ENCODE data around the gene SORCS3. TPM values are rescaled to one million over a fixed set of nuclear protein-coding genes. Genes with fewer than 3 reads are reported as not detected.
"Not testable (repeated sequence)": the region's sequence is repeated elsewhere in the genome, so short reads cannot be mapped to it uniquely, and the experiment has no call there.

The SORCS3 gene
- total RNA-seq, 4 donors from 2014 or later = not detected

DNA sequence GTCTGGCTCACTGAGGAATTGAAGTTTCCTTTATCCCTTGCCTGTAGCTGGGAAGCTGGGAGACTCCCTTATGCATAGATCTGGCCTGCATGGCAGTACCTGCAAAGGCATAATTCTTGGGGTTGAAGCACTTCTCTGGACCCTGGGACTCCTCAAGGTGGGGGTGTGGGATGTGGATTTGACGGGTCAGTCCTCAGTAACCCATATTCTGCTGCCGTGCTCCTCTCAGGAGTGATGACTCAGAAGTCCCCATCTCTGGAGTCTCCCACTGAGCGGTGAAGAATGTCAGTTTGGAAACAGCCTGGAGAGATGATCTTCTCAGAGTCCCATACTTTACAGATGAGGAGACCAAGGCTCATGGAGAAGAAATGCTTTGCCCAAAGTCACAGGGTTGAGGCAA, 49.0 kb downstream of the SORCS3 start:
- Histone ChIP-seq H3K27me3 (no peaks in the 10 kb centered on the region), H3K36me3 (no peaks in the 10 kb centered on the region), H3K4me3 (no peak overlapping the region), H3K27ac (no peak overlapping the region), H3K4me1 (no peaks in the 10 kb centered on the region), H3K9me3 (no peaks in the 10 kb centered on the region)
- intact Hi-C loops (cut with DNase I; ENCODE audit: low total_unique reads) (no loop called here), in situ Hi-C loops (cut with MboI; ENCODE audit: low sequenced_read_pairs in 4 of 4) (no loop called here)
- TF ChIP-seq, protein P1, sequence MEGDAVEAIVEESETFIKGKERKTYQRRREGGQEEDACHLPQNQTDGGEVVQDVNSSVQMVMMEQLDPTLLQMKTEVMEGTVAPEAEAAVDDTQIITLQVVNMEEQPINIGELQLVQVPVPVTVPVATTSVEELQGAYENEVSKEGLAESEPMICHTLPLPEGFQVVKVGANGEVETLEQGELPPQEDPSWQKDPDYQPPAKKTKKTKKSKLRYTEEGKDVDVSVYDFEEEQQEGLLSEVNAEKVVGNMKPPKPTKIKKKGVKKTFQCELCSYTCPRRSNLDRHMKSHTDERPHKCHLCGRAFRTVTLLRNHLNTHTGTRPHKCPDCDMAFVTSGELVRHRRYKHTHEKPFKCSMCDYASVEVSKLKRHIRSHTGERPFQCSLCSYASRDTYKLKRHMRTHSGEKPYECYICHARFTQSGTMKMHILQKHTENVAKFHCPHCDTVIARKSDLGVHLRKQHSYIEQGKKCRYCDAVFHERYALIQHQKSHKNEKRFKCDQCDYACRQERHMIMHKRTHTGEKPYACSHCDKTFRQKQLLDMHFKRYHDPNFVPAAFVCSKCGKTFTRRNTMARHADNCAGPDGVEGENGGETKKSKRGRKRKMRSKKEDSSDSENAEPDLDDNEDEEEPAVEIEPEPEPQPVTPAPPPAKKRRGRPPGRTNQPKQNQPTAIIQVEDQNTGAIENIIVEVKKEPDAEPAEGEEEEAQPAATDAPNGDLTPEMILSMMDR (IDR thresholded peaks at IDR 0.05 in 4 of 5, conservative IDR thresholded peaks at IDR 0.05 in 1 of 5) = no peak
- TF ChIP-seq POLR2A (IDR thresholded peaks at IDR 0.05) = no peak
- no peak for DNase-seq
- no peak for ATAC-seq

DNA sequence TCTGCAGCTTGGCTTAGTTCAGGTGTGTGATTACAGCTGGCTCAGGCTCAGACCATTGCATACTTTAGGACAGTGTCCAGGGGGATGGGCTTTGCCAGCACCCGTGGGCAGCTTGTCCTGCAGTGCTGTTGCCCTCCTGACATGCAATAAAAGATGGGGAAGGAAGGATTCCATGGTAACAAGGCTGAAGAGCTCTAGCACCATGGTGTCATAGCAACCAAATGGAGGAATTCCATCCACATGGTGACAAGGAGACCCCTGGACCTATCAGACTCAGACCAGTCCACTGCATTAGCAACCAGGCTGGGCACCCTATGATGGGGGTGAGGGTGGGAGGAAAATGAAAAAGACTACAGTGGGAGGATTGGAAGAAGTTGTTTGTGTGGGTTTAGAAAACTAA, 49.9 kb downstream of the SORCS3 start:
- TF ChIP-seq POLR2A (IDR thresholded peaks at IDR 0.05) = no peak
- TF ChIP-seq, protein P1 (IDR thresholded peaks at IDR 0.05 in 4 of 5, conservative IDR thresholded peaks at IDR 0.05 in 1 of 5) = no peak
- intact Hi-C loops (cut with DNase I; ENCODE audit: low total_unique reads) = no loop called here
- DNase-seq (no peak), ATAC-seq (no peak)
- Histone ChIP-seq H3K4me1 (no peaks in the 10 kb centered on the region), H3K9me3 (no peaks in the 10 kb centered on the region), H3K36me3 (no peaks in the 10 kb centered on the region), H3K27me3 (no peaks in the 10 kb centered on the region), H3K27ac (no peak overlapping the region), H3K4me3 (no peak overlapping the region)
- in situ Hi-C loops (cut with MboI; ENCODE audit: low sequenced_read_pairs in 4 of 4) = no loop called here

DNA sequence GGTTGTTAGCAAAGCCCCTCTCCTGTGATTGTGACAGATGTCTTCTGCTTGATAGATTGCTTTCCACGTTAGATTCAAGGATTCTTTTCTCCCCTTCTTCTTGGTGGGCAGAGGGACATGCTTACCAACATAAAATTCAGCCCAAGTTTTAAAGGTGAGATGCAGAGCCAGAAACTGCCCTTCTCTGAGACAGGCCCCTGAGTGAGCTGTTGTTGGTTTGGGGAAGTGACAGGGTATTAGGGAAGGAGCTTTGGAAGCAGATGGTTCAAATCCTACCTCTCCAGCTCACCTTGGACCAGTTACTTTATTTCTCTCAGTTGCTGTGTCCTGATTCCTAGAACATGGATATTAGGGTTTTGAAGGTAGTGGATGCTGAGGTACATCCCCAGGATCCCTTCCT, 53.0 kb downstream of the SORCS3 start:
- in situ Hi-C loops (cut with MboI; ENCODE audit: low sequenced_read_pairs in 4 of 4) = no loop called here

DNA sequence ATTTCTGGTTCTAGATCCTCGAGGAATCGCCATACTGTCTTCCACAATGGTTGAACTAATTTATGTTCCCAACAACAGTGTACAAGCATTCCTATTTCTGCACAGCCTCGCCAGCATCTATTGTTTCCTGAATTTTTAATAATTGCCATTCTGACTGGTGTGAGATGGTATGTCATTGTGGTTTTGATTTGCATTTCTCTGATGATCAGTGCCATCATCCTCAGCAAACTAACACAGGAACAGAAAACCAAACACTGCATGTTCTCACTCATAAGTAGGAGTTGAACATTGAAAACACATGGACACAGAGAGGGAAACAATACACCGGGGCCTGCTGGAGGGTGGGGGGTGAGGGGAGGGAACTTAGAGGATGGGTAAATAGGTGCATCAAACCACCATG, 62.2 kb downstream of the SORCS3 start:
- H3K27me3 ChIP-seq; in situ Hi-C loops (cut with MboI; ENCODE audit: low sequenced_read_pairs in 4 of 4); H3K9me3 ChIP-seq; intact Hi-C loops (cut with DNase I; ENCODE audit: low total_unique reads); H3K4me1 ChIP-seq; DNase-seq; H3K4me3 ChIP-seq; ATAC-seq; H3K27ac ChIP-seq; H3K36me3 ChIP-seq: not testable (repeated sequence)

More for the DNA sequence above, 53.0 kb downstream of the SORCS3 start:
- no peaks in the 10 kb centered on the region for H3K27me3 ChIP-seq
- DNase-seq (no peak), ATAC-seq (no peak)
- H3K9me3 ChIP-seq = no peaks in the 10 kb centered on the region
- no peak overlapping the region for H3K4me3 ChIP-seq
- no peaks in the 10 kb centered on the region for H3K4me1 ChIP-seq
- TF ChIP-seq, protein P1 (IDR thresholded peaks at IDR 0.05 in 4 of 5, conservative IDR thresholded peaks at IDR 0.05 in 1 of 5) = no peak
- no peak for TF ChIP-seq POLR2A (IDR thresholded peaks at IDR 0.05)
- H3K27ac ChIP-seq = no peak overlapping the region
- intact Hi-C loops (cut with DNase I; ENCODE audit: low total_unique reads) = no loop called here
- no peaks in the 10 kb centered on the region for H3K36me3 ChIP-seq

DNA sequence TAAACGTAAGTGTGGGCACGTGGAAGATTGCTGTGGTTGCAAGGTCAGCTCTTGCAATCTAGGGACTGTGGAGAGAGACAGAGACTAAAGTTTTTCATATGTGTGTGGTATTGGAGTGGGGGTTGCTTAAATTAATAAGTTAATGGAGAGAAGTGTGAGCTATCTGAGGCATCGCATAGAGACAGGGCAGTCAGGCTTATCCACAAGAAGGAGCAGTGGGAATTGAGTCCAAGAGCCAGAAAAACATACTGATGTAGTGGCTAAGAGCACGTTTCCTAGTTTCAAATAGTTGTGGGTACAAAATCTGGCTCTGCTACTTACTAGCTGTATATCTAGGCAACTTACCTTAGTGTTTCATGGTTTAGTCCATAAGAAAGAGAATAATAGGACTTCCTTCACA, 65.8 kb downstream of the SORCS3 start:
- intact Hi-C loops (cut with DNase I; ENCODE audit: low total_unique reads) = no loop called here
- no peak for DNase-seq
- Histone ChIP-seq H3K27ac (no peak overlapping the region), H3K4me3 (no peak overlapping the region), H3K27me3 (no peaks in the 10 kb centered on the region), H3K36me3 (no peaks in the 10 kb centered on the region), H3K9me3 (no peaks in the 10 kb centered on the region), H3K4me1 (no peaks in the 10 kb centered on the region)
- no peak for TF ChIP-seq POLR2A (IDR thresholded peaks at IDR 0.05)
- TF ChIP-seq, protein P1 (IDR thresholded peaks at IDR 0.05 in 4 of 5, conservative IDR thresholded peaks at IDR 0.05 in 1 of 5) = no peak
- in situ Hi-C loops (cut with MboI; ENCODE audit: low sequenced_read_pairs in 4 of 4) = no loop called here
- ATAC-seq = no peak
